ENCODE results near the gene ROR2.

DNA sequence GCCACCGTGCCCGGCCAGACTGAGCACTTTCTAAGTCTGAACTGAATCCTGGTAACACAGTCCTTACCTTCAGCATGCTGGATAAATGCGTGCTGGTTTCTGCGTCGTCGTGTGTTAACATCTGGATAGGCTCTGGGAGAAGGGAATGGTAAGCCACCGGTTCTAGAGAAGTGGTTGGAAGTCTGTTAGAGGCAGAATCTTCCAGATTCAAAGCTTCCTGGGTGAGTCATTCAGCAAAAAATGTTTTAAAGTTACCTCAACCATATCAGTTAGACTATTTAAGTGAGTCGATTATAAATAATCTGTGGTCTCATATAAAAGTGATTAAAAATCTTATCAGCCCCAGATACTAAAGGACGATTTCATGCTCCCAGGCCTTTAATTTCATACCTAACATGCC is 269.9 kb downstream of the ROR2 start:
- TF ChIP-seq POLR2A (IDR thresholded peaks at IDR 0.05; ENCODE audit: low read length) (no peak), GATA1 (IDR thresholded peaks at IDR 0.05; ENCODE audit: low read depth, low read length) (no peak)
